HuH-7 (cell line): ENCODE results near the gene ABTB1.
"Not testable (repeated sequence)": the region's sequence is repeated elsewhere in the genome, so short reads cannot be mapped to it uniquely, and the experiment has no call there.

Experiments
- DNase-seq: peaks from one replicate; pipeline ENCODE4 v3.0.0; 2011; ENCODE audit warnings: low spot score

ABTB1 gene

GRCh38 chr3:127650236-127650635 lies 22.5 kb upstream of the ABTB1 start:
- no peak for DNase-seq

- DNase-seq, result no peak
Measured at GRCh38 chr3:127651516-127652172, 21.1 kb upstream of the ABTB1 start.

- DNase-seq, result peak; percentile 85
Measured at GRCh38 chr3:127652246-127652995, 20.3 kb upstream of the ABTB1 start.

- no peak for DNase-seq
Measured at GRCh38 chr3:127654374-127654773, 18.4 kb upstream of the ABTB1 start.

GRCh38 chr3:127654993-127655392 lies 17.8 kb upstream of the ABTB1 start:
- not testable (repeated sequence) for DNase-seq

GRCh38 chr3:127655641-127656040 lies 17.1 kb upstream of the ABTB1 start:
- DNase-seq, result no peak

- DNase-seq, result no peak
Measured at GRCh38 chr3:127656906-127657305, 15.8 kb upstream of the ABTB1 start.

- DNase-seq, result no peak
Measured at GRCh38 chr3:127658234-127658633, 14.5 kb upstream of the ABTB1 start.

- no peak for DNase-seq
Measured at GRCh38 chr3:127660621-127661251, 12.0 kb upstream of the ABTB1 start.

GRCh38 chr3:127661600-127661999 lies 11.2 kb upstream of the ABTB1 start:
- no peak for DNase-seq

- DNase-seq, result no peak
Measured at GRCh38 chr3:127662001-127662469, 10.7 kb upstream of the ABTB1 start.

- no peak for DNase-seq
Measured at GRCh38 chr3:127663151-127663550, 9.6 kb upstream of the ABTB1 start.

- no peak for DNase-seq
Measured at GRCh38 chr3:127665165-127665564, 7.6 kb upstream of the ABTB1 start.

GRCh38 chr3:127665586-127665985 lies 7.2 kb upstream of the ABTB1 start:
- no peak for DNase-seq

- no peak for DNase-seq
Measured at GRCh38 chr3:127666676-127667075, 6.1 kb upstream of the ABTB1 start.

GRCh38 chr3:127667119-127667681 lies 5.6 kb upstream of the ABTB1 start:
- no peak for DNase-seq

- no peak for DNase-seq
Measured at GRCh38 chr3:127668906-127669305, 3.8 kb upstream of the ABTB1 start.

- DNase-seq, result no peak
Measured at GRCh38 chr3:127669541-127670228, 3.1 kb upstream of the ABTB1 start.

- DNase-seq, result no peak
Measured at GRCh38 chr3:127670229-127670559, 2.6 kb upstream of the ABTB1 start.

GRCh38 chr3:127670761-127671522 lies 1.8 kb upstream of the ABTB1 start:
- DNase-seq, result no peak
